Measurements from ENCODE around the gene IFIT1. TPM values are rescaled to one million over a fixed set of nuclear protein-coding genes. Genes with fewer than 3 reads are reported as not detected.

IFIT1 gene
- polyA plus RNA-seq, 1 donor from 2014 or later = not detected

GRCh38 chr10:89425000-89425399, 32.6 kb downstream of the IFIT1 start:
- H3K9ac ChIP-seq (ENCODE audit: low read length) = no peak overlapping the region
- H2AFZ ChIP-seq (ENCODE audit: low read depth, low read length) = no peak overlapping the region
- H3K4me3 ChIP-seq (ENCODE audit: low read length) = no peak overlapping the region
- no peaks in the 10 kb centered on the region for H3K9me3 ChIP-seq (ENCODE audit: low read length)
- no peak overlapping the region for H3K4me2 ChIP-seq (ENCODE audit: low read length)
- H3K9me2 ChIP-seq (ENCODE audit: insufficient read depth, low read length) = no peaks in the 10 kb centered on the region
- TF ChIP-seq EZH2 (IDR thresholded peaks at IDR 0.05; ENCODE audit: borderline replicate concordance, insufficient read depth, low read length, poor library complexity, severe bottlenecking) (no peak), REST (IDR thresholded peaks at IDR 0.05; ENCODE audit: borderline replicate concordance) (no peak), CTCF (IDR thresholded peaks at IDR 0.05; ENCODE audit: poor library complexity, severe bottlenecking) (no peak), EP300 (conservative IDR thresholded peaks at IDR 0.05; ENCODE audit: poor library complexity, severe bottlenecking) (no peak), TAF1 (IDR thresholded peaks at IDR 0.05; ENCODE audit: low read depth) (no peak), POLR2AphosphoS5 (IDR thresholded peaks at IDR 0.05) (no peak), SMC3 (conservative IDR thresholded peaks at IDR 0.05; ENCODE audit: poor library complexity) (no peak), MXI1 (conservative IDR thresholded peaks at IDR 0.05; ENCODE audit: poor library complexity, severe bottlenecking) (no peak), RAD21 (conservative IDR thresholded peaks at IDR 0.05) (no peak)
- H3F3A ChIP-seq (ENCODE audit: insufficient read depth, low read length, poor library complexity, severe bottlenecking) = no peaks in the 10 kb centered on the region
- no peak overlapping the region for H3K27ac ChIP-seq (ENCODE audit: low read length)
- H4K20me1 ChIP-seq (ENCODE audit: insufficient read depth) = no peaks in the 10 kb centered on the region
- no peaks in the 10 kb centered on the region for H3K79me2 ChIP-seq (replicated peaks; ENCODE audit: insufficient read depth, low read length)
- H3K36me3 ChIP-seq (ENCODE audit: insufficient read depth, low read length) = no peaks in the 10 kb centered on the region
- no peaks in the 10 kb centered on the region for H3K27me3 ChIP-seq (ENCODE audit: insufficient read depth, low read depth, low read length)

- Histone ChIP-seq H3K4me3 (ENCODE audit: low read length) (no peak overlapping the region), H3K4me2 (ENCODE audit: low read length) (no peak overlapping the region), H2AFZ (ENCODE audit: low read depth, low read length) (no peak overlapping the region), H3K27me3 (ENCODE audit: insufficient read depth, low read depth, low read length) (no peaks in the 10 kb centered on the region), H3F3A (ENCODE audit: insufficient read depth, low read length, poor library complexity, severe bottlenecking) (no peaks in the 10 kb centered on the region), H3K36me3 (ENCODE audit: insufficient read depth, low read length) (no peaks in the 10 kb centered on the region), H3K9ac (ENCODE audit: low read length) (no peak overlapping the region), H3K27ac (ENCODE audit: low read length) (no peak overlapping the region), H4K20me1 (ENCODE audit: insufficient read depth) (no peaks in the 10 kb centered on the region), H3K79me2 (replicated peaks; ENCODE audit: insufficient read depth, low read length) (no peaks in the 10 kb centered on the region), H3K9me2 (ENCODE audit: insufficient read depth, low read length) (no peaks in the 10 kb centered on the region), H3K9me3 (ENCODE audit: low read length) (no peaks in the 10 kb centered on the region)
- TF ChIP-seq RAD21 (conservative IDR thresholded peaks at IDR 0.05) (peak; percentile 90), MXI1 (conservative IDR thresholded peaks at IDR 0.05; ENCODE audit: poor library complexity, severe bottlenecking) (no peak), SMC3 (conservative IDR thresholded peaks at IDR 0.05; ENCODE audit: poor library complexity) (peak; percentile 87), CTCF (IDR thresholded peaks at IDR 0.05; ENCODE audit: poor library complexity, severe bottlenecking) (peak; percentile 89), EZH2 (IDR thresholded peaks at IDR 0.05; ENCODE audit: borderline replicate concordance, insufficient read depth, low read length, poor library complexity, severe bottlenecking) (no peak)
Observed at GRCh38 chr10:89426230-89426868, 33.9 kb downstream of the IFIT1 start.

All from neural cell (in vitro differentiated cells).